ENCODE data around the gene DDA1. TPM values are rescaled to one million over a fixed set of nuclear protein-coding genes. Genes with fewer than 3 reads are reported as not detected.
A peak's percentile ranks its signal among the peaks of the same experiment; 100 is the strongest.

The DDA1 gene
- total RNA-seq, 1 experiment from 2014 or later: 28.2 TPM

- in situ Hi-C loops (cut with HindIII; ENCODE audit: low sequenced_read_pairs): no loop called here
- no peak for DNase-seq (ENCODE audit: low spot score)
These were observed 3.1 kb upstream of the DDA1 start for GRCh38 chr19:17306285-17306714.

GRCh38 chr19:17307876-17308377 is 1.4 kb upstream of the DDA1 start:
- no peak for DNase-seq (ENCODE audit: low spot score)
- in situ Hi-C loops (cut with HindIII; ENCODE audit: low sequenced_read_pairs): no loop called here

GRCh38 chr19:17309965-17310461 is 650 bp downstream of the DDA1 start:
- DNase-seq (ENCODE audit: low spot score): no peak
- in situ Hi-C loops (cut with HindIII; ENCODE audit: low sequenced_read_pairs): no loop called here

GRCh38 chr19:17311455-17312188 is 2.3 kb downstream of the DDA1 start:
- in situ Hi-C loops (cut with HindIII; ENCODE audit: low sequenced_read_pairs): no loop called here
- no peak for DNase-seq (ENCODE audit: low spot score)

- in situ Hi-C loops (cut with HindIII; ENCODE audit: low sequenced_read_pairs): no loop called here
- DNase-seq (ENCODE audit: low spot score): no peak
These were observed 3.1 kb downstream of the DDA1 start for GRCh38 chr19:17312189-17313113.

- in situ Hi-C loops (cut with HindIII; ENCODE audit: low sequenced_read_pairs): no loop called here
- no peak for DNase-seq (ENCODE audit: low spot score)
These were observed 4.7 kb downstream of the DDA1 start for GRCh38 chr19:17314007-17314593.

- no peak for DNase-seq (ENCODE audit: low spot score)
- in situ Hi-C loops (cut with HindIII; ENCODE audit: low sequenced_read_pairs): no loop called here
These were observed 9.6 kb downstream of the DDA1 start for GRCh38 chr19:17318966-17319365.

GRCh38 chr19:17319473-17320238 is 10.3 kb downstream of the DDA1 start:
- no peak for DNase-seq (ENCODE audit: low spot score)

GRCh38 chr19:17320435-17320834 is 11.1 kb downstream of the DDA1 start:
- DNase-seq (ENCODE audit: low spot score): no peak
- in situ Hi-C loops (cut with HindIII; ENCODE audit: low sequenced_read_pairs): no loop called here

More at GRCh38 chr19:17319473-17320238, 10.3 kb downstream of the DDA1 start:
- in situ Hi-C loops (cut with HindIII; ENCODE audit: low sequenced_read_pairs): no loop called here

GRCh38 chr19:17321655-17322489 is 12.5 kb downstream of the DDA1 start:
- in situ Hi-C loops (cut with HindIII; ENCODE audit: low sequenced_read_pairs): no loop called here
- DNase-seq (ENCODE audit: low spot score): no peak

- in situ Hi-C loops (cut with HindIII; ENCODE audit: low sequenced_read_pairs): no loop called here
- no peak for DNase-seq (ENCODE audit: low spot score)
These were observed 13.5 kb downstream of the DDA1 start for GRCh38 chr19:17322854-17323253.

- in situ Hi-C loops (cut with HindIII; ENCODE audit: low sequenced_read_pairs): no loop called here
- no peak for DNase-seq (ENCODE audit: low spot score)
These were observed 14.1 kb downstream of the DDA1 start for GRCh38 chr19:17323300-17323963.

- no peak for DNase-seq (ENCODE audit: low spot score)
- in situ Hi-C loops (cut with HindIII; ENCODE audit: low sequenced_read_pairs): no loop called here
These were observed 14.6 kb downstream of the DDA1 start for GRCh38 chr19:17323964-17324332.

GRCh38 chr19:17324357-17325114 is 15.2 kb downstream of the DDA1 start:
- in situ Hi-C loops (cut with HindIII; ENCODE audit: low sequenced_read_pairs): no loop called here
- no peak for DNase-seq (ENCODE audit: low spot score)

- in situ Hi-C loops (cut with HindIII; ENCODE audit: low sequenced_read_pairs): no loop called here
- no peak for DNase-seq (ENCODE audit: low spot score)
These were observed 15.8 kb downstream of the DDA1 start for GRCh38 chr19:17325133-17325532.

GRCh38 chr19:17325881-17326594 is 16.7 kb downstream of the DDA1 start:
- in situ Hi-C loops (cut with HindIII; ENCODE audit: low sequenced_read_pairs): no loop called here
- peak; percentile 37 for DNase-seq (ENCODE audit: low spot score)

Data from G401 (cell line).